Heart left ventricle (tissue), 16 donors: ENCODE data around the gene MYO15A. TPM values are rescaled to one million over a fixed set of nuclear protein-coding genes. Genes with fewer than 3 reads are reported as not detected.

Source experiments
- ATAC-seq, 4 donors: fragments of 200-7000 bp; cut with Tn5 transposase; one replicate each; pipeline ENCODE4 v1.9.1; 2020 to 2022; ENCODE audit warnings: moderate library complexity in 4 of 4, mild to moderate bottlenecking in 3 of 4, moderate number of reproducible peaks in 1 of 4
- DNase-seq, 5 donors: peaks; one replicate each; pipeline ENCODE4 v3.0.0-alpha.2; 2020
- H3K27ac ChIP-seq, 12 donors: fragments of 200-600 bp; sonication (generic) in 4 of 12; one replicate each; pipeline versions ENCODE4 v1.5.0 to v1.8.0; 2016 to 2022; ENCODE audit warnings: mild to moderate bottlenecking in 2 of 12
- H3K27me3 ChIP-seq, 9 donors: fragments of 200-600 bp; sonication (generic) in 2 of 9; one replicate each; pipeline versions ENCODE4 v1.5.1 to v1.8.0; 2016 to 2022; ENCODE audit warnings: mild to moderate bottlenecking in 3 of 9
- H3K36me3 ChIP-seq, 9 donors: fragments of 200-600 bp; sonication (generic) in 2 of 9; one replicate each; pipeline versions ENCODE4 v1.5.0 to v1.8.0; 2018 to 2022; ENCODE audit warnings: mild to moderate bottlenecking in 2 of 9
- H3K4me1 ChIP-seq, 12 donors: fragments of 200-600 bp; sonication (generic) in 4 of 12; one replicate each; pipeline versions ENCODE4 v1.5.0 to v1.8.0; 2016 to 2022; ENCODE audit warnings: mild to moderate bottlenecking in 3 of 12
- H3K4me3 ChIP-seq, 12 donors: fragments of 200-600 bp; sonication (generic) in 4 of 12; one replicate each; pipeline versions ENCODE4 v1.5.0 to v1.8.0; 2017 to 2022; ENCODE audit warnings: mild to moderate bottlenecking in 9 of 12, moderate library complexity in 4 of 12
- H3K9me3 ChIP-seq, 12 donors: fragments of 200-600 bp; sonication (generic) in 4 of 12; one replicate each; pipeline versions ENCODE4 v1.5.0 to v1.8.0; 2016 to 2022; ENCODE audit warnings: mild to moderate bottlenecking in 1 of 12
- CTCF ChIP-seq, 12 donors: fragments of 200-600 bp; sonication (generic) in 4 of 12; IDR thresholded peaks; one replicate each; pipeline versions ENCODE4 v1.5.0 to v1.8.0; 2018 to 2022; ENCODE audit warnings: antibody characterized with exemption in 12 of 12, mild to moderate bottlenecking in 5 of 12
- POLR2A ChIP-seq, 2 donors: fragments of 450-650 bp; IDR thresholded peaks; one replicate each; pipeline ENCODE4 v1.6.1; 2017; ENCODE audit warnings: antibody characterized with exemption in 2 of 2, mild to moderate bottlenecking in 2 of 2, moderate library complexity in 2 of 2
- WGBS, 4 donors: extraction: QIAGEN DNeasy Blood & Tissue Kit in 2 of 4; methylation state at CpG; one replicate each; pipeline versions ENCODE4 v1.1.5 to v1.1.7; 2013 to 2018; 5-methylcytosine and 5-hydroxymethylcytosine counted together
- intact Hi-C, 10 donors: fragments of 100-400 bp; cut with DNase I; formaldehyde crosslinking; loops; one replicate each; pipeline versions ENCODE4 v1.11.1 to v1.14.2; 2022
- polyA plus RNA-seq, 2 donors: library from polyadenylated mRNA; stranded (reverse); fragments of 200-250 nt; gene quantifications; one replicate each; pipeline ENCODE4 v1.2.3, GENCODE V29; 2013
- total RNA-seq, 9 donors: library from RNA; depleted of rRNA in 2 of 9; stranded (reverse); fragments of >200 nt in 2 of 9; fragmentation: NEBNext Ultra II Directional in 3 of 9; extraction: Animal tissue kit (Norgen Biotek cat#: 25700) in 3 of 9; gene quantifications; one replicate each; pipeline versions ENCODE4 v1.1.0 to v1.2.4, GENCODE V29; 2016 to 2023
- donor health status: ischemic (EF 13 %, LVEDD 7.1; RV severe dilation, severe dysfunction).
- donor health status: healthy with polysubstance abuse.
- donor health status: DM: no; HTN: yes; CAD: no.
- donor health status: DM: no; HTN: no; CAD: no.
- donor health status: ischemic (EF 25% LVEDD 6.9; RV normal size, moderate dysfunction).
- donor health status: ischemic (EF 25% LVEDD 5.7; RV mildly dilated, moderate dysfunction).
- donor health status: healthy.
- donor health status: DM: yes; HTN: yes; CAD: no.
- donor health status: ischemic (EF 35%, LVEDD 5.7; RV mildly dilated, moderate dysfunction).
- donor health status: nonischemic (EF 11% LVEDD 7.7; RV severe dilation, severe dysfunction).
- donor health status: DM: yes; HTN: yes; CAD: no.
- donor health status: PGD.
- donor health status: ischemic (EF 29% LVEDD 5.4; RV normal size, mild dysfunction).
- donor health status: nonischemic (EF 23%, LVEDD 6.1; RV moderate dilation, normal function).

Gene MYO15A
- total and polyA plus RNA-seq, 11 donors = 0.12 to 0.53 (median 0.35) TPM; not detected in 2

- Histone ChIP-seq H3K4me1 (peaks cover 0 to 7% (median 0%) of the 10 kb centered on the region in 12 donors), H3K4me3 (no peak overlapping the region), H3K27ac (no peak overlapping the region), H3K9me3 (no peaks in the 10 kb centered on the region), H3K36me3 (no peaks in the 10 kb centered on the region), H3K27me3 (no peaks in the 10 kb centered on the region)
- ATAC-seq (no peak), DNase-seq (no peak)
- intact Hi-C loops = loop anchor here in 8 of 10 donors (5.0 to 10.0 kb wide), 6 partner anchors 38 to 73 kb away; partner anchors contain the start of gene ALKBH5 (in 1 of the 8)
- TF ChIP-seq POLR2A (IDR thresholded peaks at IDR 0.05) = no peak
- no peak for TF ChIP-seq CTCF (IDR thresholded peaks at IDR 0.05)
- 67 to 90% (median 77%) methylated on average over 1 to 4 of the region's 4 CpGs for WGBS, 4 donors
Observed at GRCh38 chr17:18144261-18144660, 35.7 kb downstream of the MYO15A start.

GRCh38 chr17:18144855-18145254 is 36.3 kb downstream of the MYO15A start:
- WGBS, 4 donors = 82 to 94% (median 87%) methylated on average over 1 of the region's 1 CpG

GRCh38 chr17:18145811-18146210 is 37.3 kb downstream of the MYO15A start:
- Histone ChIP-seq H3K4me1 (peaks cover 0 to 7% (median 0%) of the 10 kb centered on the region in 12 donors), H3K9me3 (no peaks in the 10 kb centered on the region), H3K4me3 (no peak overlapping the region), H3K36me3 (no peaks in the 10 kb centered on the region), H3K27me3 (no peaks in the 10 kb centered on the region), H3K27ac (no peak overlapping the region)
- DNase-seq = no peak
- intact Hi-C loops = loop anchor here in 5 of 10 donors (5.0 to 10.0 kb wide), 3 partner anchors 49 to 69 kb away; no protein-coding TSS in a partner anchor
- ATAC-seq = no peak
- TF ChIP-seq POLR2A (IDR thresholded peaks at IDR 0.05) = no peak
- TF ChIP-seq CTCF (IDR thresholded peaks at IDR 0.05) = no peak
- WGBS, 4 donors = 87 to 93% (median 88%) methylated on average over 10 to 13 of the region's 13 CpGs

More at GRCh38 chr17:18144855-18145254, 36.3 kb downstream of the MYO15A start:
- no peak overlapping the region for H3K27ac ChIP-seq
- no peaks in the 10 kb centered on the region for H3K36me3 ChIP-seq
- no peak for ATAC-seq
- no peak overlapping the region for H3K4me3 ChIP-seq
- H3K4me1 ChIP-seq = peaks cover 0 to 7% (median 0%) of the 10 kb centered on the region in 12 donors
- no peaks in the 10 kb centered on the region for H3K27me3 ChIP-seq
- H3K9me3 ChIP-seq = no peaks in the 10 kb centered on the region
- no peak for TF ChIP-seq CTCF (IDR thresholded peaks at IDR 0.05)
- TF ChIP-seq POLR2A (IDR thresholded peaks at IDR 0.05) = no peak
- intact Hi-C loops = loop anchor here in 8 of 10 donors (5.0 to 10.0 kb wide), 7 partner anchors 37 to 72 kb away; partner anchors contain the start of gene ALKBH5 (in 1 of the 8)
- no peak for DNase-seq

GRCh38 chr17:18146259-18146658 is 37.7 kb downstream of the MYO15A start:
- intact Hi-C loops = loop anchor here in 5 of 10 donors (5.0 to 10.0 kb wide), 3 partner anchors 49 to 69 kb away; no protein-coding TSS in a partner anchor
- ATAC-seq = no peak

More at GRCh38 chr17:18146259-18146658, 37.7 kb downstream of the MYO15A start:
- TF ChIP-seq POLR2A (IDR thresholded peaks at IDR 0.05) (no peak), CTCF (IDR thresholded peaks at IDR 0.05) (no peak)
- Histone ChIP-seq H3K9me3 (no peaks in the 10 kb centered on the region), H3K4me3 (no peak overlapping the region), H3K4me1 (peaks cover 0 to 2% (median 0%) of the 10 kb centered on the region in 12 donors), H3K27me3 (no peaks in the 10 kb centered on the region), H3K36me3 (no peaks in the 10 kb centered on the region), H3K27ac (no peak overlapping the region)
- no peak for DNase-seq
- 95 to 99% (median 98%) methylated on average over 2 of the region's 2 CpGs for WGBS, 4 donors
